Peyer's patch (tissue), 4 donors: ENCODE data around the gene PRDM5. TPM values are rescaled to one million over a fixed set of nuclear protein-coding genes. Genes with fewer than 3 reads are reported as not detected.

ENCODE experiments used
- DNase-seq, 3 donors: peaks; one replicate each; pipeline ENCODE4 v3.0.0-alpha.2; 2017 to 2019
- H3K27ac ChIP-seq, 4 donors: fragments of 200-600 bp; sonication (generic); one replicate each; pipeline ENCODE4 v1.5.1; 2016 to 2019
- H3K27me3 ChIP-seq, 2 donors: fragments of 200-600 bp; sonication (generic); one replicate each; pipeline ENCODE4 v1.5.1; 2019
- H3K36me3 ChIP-seq, 3 donors: fragments of 200-600 bp; sonication (generic); one replicate each; pipeline ENCODE4 v1.5.1; 2016 to 2019
- H3K4me1 ChIP-seq, 4 donors: fragments of 200-600 bp; sonication (generic); one replicate each; pipeline ENCODE4 v1.5.1; 2016 to 2019
- H3K4me3 ChIP-seq, 4 donors: fragments of 200-600 bp; sonication (generic); 1 replicate in 3 of 4; 2 replicates in 1 of 4; pipeline ENCODE4 v1.5.1; 2016 to 2019; ENCODE audit warnings: mild to moderate bottlenecking in 1 of 4
- H3K9me3 ChIP-seq, 4 donors: fragments of 200-600 bp; sonication (generic); one replicate each; pipeline ENCODE4 v1.5.1; 2016 to 2019; ENCODE audit warnings: mild to moderate bottlenecking in 1 of 4
- POLR2A ChIP-seq, 2 donors: fragments of 450-650 bp; IDR thresholded peaks; one replicate each; pipeline ENCODE4 v1.5.1; 2017; ENCODE audit warnings: antibody characterized with exemption in 2 of 2, mild to moderate bottlenecking in 2 of 2, moderate library complexity in 2 of 2
- total RNA-seq, 4 donors: library from RNA; depleted of rRNA; stranded (reverse); fragments of >200 nt; gene quantifications; one replicate each; pipeline ENCODE4 v1.1.0, GENCODE V29; 2016
- TF ChIP-seq, protein P1 (sequence below), 6 experiments: fragments of 450-650 bp in 4 of 6; fragments of 200-600 bp in 2 of 6; sonication (generic) in 1 of 6; IDR thresholded peaks; one replicate each; pipeline ENCODE4 v1.5.1; 2017 to 2019; ENCODE audit warnings: antibody characterized with exemption in 6 of 6, mild to moderate bottlenecking in 3 of 6, moderate library complexity in 1 of 6

The PRDM5 gene
- total RNA-seq, 4 donors from 2014 or later, result 3.9 to 9.9 (median 5.3) TPM

DNA sequence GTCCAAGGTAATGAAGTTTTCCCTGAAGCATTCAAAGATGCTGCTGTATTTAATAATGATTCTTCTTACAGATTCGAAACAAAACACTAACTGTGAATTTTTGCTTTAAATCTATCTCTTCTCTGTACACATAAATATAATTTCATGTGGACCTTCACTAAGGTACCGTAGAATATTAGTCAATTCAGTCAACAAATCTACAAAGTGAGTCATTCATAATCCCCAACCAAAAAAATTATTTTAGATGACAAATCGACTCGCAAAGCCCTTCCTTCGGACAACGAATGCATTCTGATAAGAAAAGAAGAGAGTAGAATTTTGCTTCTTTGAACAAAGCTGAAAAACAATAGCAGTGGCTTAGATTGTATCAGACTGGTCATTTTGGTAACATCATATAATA is 95.7 kb downstream of the PRDM5 start:
- Histone ChIP-seq H3K4me1 (no peaks in the 10 kb centered on the region), H3K27me3 (no peaks in the 10 kb centered on the region), H3K9me3 (no peaks in the 10 kb centered on the region), H3K4me3 (no peak overlapping the region), H3K36me3 (no peaks in the 10 kb centered on the region), H3K27ac (no peak overlapping the region)
- TF ChIP-seq, protein P1, sequence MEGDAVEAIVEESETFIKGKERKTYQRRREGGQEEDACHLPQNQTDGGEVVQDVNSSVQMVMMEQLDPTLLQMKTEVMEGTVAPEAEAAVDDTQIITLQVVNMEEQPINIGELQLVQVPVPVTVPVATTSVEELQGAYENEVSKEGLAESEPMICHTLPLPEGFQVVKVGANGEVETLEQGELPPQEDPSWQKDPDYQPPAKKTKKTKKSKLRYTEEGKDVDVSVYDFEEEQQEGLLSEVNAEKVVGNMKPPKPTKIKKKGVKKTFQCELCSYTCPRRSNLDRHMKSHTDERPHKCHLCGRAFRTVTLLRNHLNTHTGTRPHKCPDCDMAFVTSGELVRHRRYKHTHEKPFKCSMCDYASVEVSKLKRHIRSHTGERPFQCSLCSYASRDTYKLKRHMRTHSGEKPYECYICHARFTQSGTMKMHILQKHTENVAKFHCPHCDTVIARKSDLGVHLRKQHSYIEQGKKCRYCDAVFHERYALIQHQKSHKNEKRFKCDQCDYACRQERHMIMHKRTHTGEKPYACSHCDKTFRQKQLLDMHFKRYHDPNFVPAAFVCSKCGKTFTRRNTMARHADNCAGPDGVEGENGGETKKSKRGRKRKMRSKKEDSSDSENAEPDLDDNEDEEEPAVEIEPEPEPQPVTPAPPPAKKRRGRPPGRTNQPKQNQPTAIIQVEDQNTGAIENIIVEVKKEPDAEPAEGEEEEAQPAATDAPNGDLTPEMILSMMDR (IDR thresholded peaks at IDR 0.05), result no peak
- TF ChIP-seq POLR2A (IDR thresholded peaks at IDR 0.05), result no peak
- no peak for DNase-seq

DNA sequence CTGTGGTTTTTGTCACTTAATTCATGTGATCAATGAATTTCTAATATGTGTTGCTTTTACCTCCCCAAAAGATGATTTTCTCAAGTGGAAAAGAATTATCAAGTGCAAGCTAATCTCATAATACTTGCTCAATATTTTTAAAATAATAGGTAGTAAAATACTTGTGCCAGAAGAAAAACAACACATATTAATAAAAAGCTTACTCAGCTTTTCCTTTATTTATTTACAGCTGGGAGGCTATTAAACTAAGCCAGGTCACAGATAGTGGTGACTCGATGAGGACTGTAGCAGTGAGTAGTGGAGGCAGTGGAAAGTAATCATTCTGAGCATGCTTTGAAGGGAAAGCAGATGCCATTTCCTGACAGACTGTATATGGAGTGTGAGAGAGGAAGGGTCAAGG is 96.1 kb downstream of the PRDM5 start:
- Histone ChIP-seq H3K4me3 (no peak overlapping the region), H3K9me3 (no peaks in the 10 kb centered on the region), H3K36me3 (no peaks in the 10 kb centered on the region), H3K27ac (no peak overlapping the region), H3K27me3 (no peaks in the 10 kb centered on the region), H3K4me1 (no peaks in the 10 kb centered on the region)
- DNase-seq, result no peak
- TF ChIP-seq POLR2A (IDR thresholded peaks at IDR 0.05), result no peak
- TF ChIP-seq, protein P1 (IDR thresholded peaks at IDR 0.05), result no peak

DNA sequence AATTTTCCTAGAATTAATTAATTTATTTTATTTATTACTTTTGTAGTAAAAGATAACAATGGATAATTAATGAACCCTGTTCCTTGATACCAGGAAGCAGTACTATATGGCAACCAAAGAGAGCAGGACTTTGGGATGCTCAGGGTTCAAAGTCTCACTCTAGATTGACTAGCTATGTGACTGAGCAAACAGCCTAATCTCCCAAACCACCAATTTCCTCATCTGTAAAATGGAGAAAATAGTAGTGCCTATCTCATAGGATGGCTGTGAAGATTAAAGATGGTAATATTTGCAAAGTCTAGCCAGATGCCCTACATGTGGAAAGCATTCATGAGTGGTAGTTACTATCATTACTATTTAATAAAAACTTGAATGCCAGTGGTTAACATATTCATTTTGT is 97.6 kb downstream of the PRDM5 start:
- Histone ChIP-seq H3K4me3 (no peak overlapping the region), H3K4me1 (no peaks in the 10 kb centered on the region), H3K9me3 (no peaks in the 10 kb centered on the region), H3K27me3 (no peaks in the 10 kb centered on the region), H3K36me3 (no peaks in the 10 kb centered on the region), H3K27ac (no peak overlapping the region)
- no peak for DNase-seq
- TF ChIP-seq, protein P1 (IDR thresholded peaks at IDR 0.05), result no peak
- no peak for TF ChIP-seq POLR2A (IDR thresholded peaks at IDR 0.05)

DNA sequence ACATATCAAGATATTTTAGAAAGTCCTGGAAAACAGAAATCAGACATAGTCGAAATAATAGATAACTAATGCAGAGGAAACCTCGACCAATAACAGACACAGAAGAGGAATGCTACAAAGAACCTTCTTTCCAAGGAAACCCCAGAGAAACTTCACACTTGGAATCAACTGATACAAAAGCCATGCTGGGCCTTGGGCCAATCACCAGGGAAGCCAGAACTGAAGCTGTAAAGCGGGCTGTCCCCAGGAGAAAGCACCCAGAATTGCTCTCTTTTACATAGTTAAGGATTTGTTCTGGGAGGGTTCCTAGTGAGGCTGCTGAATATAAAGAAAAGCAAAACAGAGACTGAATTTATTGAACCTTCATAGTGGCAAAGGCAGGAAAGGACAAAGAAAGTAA is 100.5 kb downstream of the PRDM5 start:
- H3K27me3 ChIP-seq, result no peaks in the 10 kb centered on the region
- no peaks in the 10 kb centered on the region for H3K4me1 ChIP-seq
- no peaks in the 10 kb centered on the region for H3K9me3 ChIP-seq
- H3K36me3 ChIP-seq, result no peaks in the 10 kb centered on the region
- no peak for TF ChIP-seq POLR2A (IDR thresholded peaks at IDR 0.05)
- TF ChIP-seq, protein P1 (IDR thresholded peaks at IDR 0.05), result no peak
- DNase-seq, result no peak
- H3K27ac ChIP-seq, result no peak overlapping the region
- H3K4me3 ChIP-seq, result no peak overlapping the region

DNA sequence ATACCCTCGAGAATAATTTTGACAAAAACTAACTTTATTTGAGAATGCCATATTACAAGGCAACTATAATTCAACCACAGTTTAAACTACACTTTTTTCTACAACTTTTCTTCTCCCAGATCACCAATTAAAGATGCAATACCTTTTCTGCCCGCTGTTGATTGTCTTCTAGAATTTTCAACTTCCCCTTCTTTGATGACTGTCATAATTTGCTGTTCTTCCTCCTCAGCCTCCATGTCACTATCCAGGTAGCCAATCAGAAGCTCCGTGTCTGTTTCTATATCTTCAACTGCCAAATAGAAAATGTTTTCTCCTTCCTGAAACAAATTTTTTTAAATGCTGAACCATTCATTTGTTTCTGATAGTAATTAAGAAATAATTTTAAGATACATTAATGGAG is 101.5 kb downstream of the PRDM5 start:
- Histone ChIP-seq H3K36me3 (no peaks in the 10 kb centered on the region), H3K27ac (no peak overlapping the region), H3K9me3 (no peaks in the 10 kb centered on the region), H3K4me3 (no peak overlapping the region), H3K4me1 (no peaks in the 10 kb centered on the region), H3K27me3 (no peaks in the 10 kb centered on the region)
- no peak for TF ChIP-seq POLR2A (IDR thresholded peaks at IDR 0.05)
- TF ChIP-seq, protein P1 (IDR thresholded peaks at IDR 0.05), result no peak
- DNase-seq, result no peak

DNA sequence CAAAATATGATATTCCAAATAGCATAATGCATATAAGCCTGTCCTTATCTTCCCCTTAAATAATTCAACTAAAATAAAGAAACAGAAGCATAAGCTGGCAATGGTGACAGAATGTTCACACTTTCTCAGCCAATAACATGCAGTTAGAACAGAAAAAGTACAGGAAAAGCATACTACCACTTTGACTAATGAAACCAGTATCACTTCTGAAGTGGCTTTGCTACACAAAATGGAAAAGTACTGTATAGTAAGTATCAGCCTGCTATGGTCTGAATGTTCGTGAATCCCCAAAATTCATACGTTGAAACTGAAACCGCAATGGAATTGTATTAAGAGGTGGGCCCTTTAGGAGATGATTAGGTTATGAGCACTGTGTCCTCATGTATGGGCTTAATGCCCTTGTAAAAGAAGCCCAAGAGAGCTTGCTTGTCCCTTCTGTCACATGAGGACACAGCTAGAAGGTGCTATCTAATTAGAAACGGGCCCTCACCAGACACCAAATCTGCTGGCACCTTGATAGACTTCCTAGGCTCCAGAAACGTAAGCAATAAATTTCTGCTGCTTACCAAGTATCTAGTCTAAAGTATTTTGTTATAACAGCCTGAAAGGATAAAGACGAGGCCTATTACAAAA is 102.6 kb downstream of the PRDM5 start:
- Histone ChIP-seq H3K4me1 (no peaks in the 10 kb centered on the region), H3K36me3 (no peaks in the 10 kb centered on the region), H3K27ac (no peak overlapping the region), H3K4me3 (no peak overlapping the region), H3K9me3 (no peaks in the 10 kb centered on the region), H3K27me3 (no peaks in the 10 kb centered on the region)
- DNase-seq, result no peak
- no peak for TF ChIP-seq POLR2A (IDR thresholded peaks at IDR 0.05)
- TF ChIP-seq, protein P1 (IDR thresholded peaks at IDR 0.05), result no peak
